Endodermal cell (in vitro differentiated cells): ENCODE results near the gene JARID2. TPM values are rescaled to one million over a fixed set of nuclear protein-coding genes. Genes with fewer than 3 reads are reported as not detected.

Experiments
- DNase-seq: peaks from one replicate; pipeline ENCODE4 v3.0.0-alpha.2; 2017
- H3K27ac ChIP-seq: 2 replicates; pipeline ENCODE4 v1.5.1; 2013; ENCODE audit warnings: mild to moderate bottlenecking, low read depth, low read length, moderate library complexity
- H3K27me3 ChIP-seq: 2 replicates; pipeline ENCODE4 v1.6.1; 2013; ENCODE audit warnings: mild to moderate bottlenecking, low read length, moderate library complexity; ENCODE audit not compliant: insufficient read depth, control insufficient read depth, poor library complexity, severe bottlenecking
- H3K36me3 ChIP-seq: 2 replicates; pipeline ENCODE4 v1.7.0; 2013; ENCODE audit warnings: mild to moderate bottlenecking, low read length, moderate library complexity; ENCODE audit not compliant: control insufficient read depth, insufficient read depth
- H3K4me1 ChIP-seq: one replicate; pipeline ENCODE4 v1.7.0; 2013; ENCODE audit warnings: low read length; ENCODE audit not compliant: control insufficient read depth, insufficient read depth
- H3K4me3 ChIP-seq: 2 replicates; pipeline ENCODE4 v1.5.1; 2013; ENCODE audit warnings: mild to moderate bottlenecking, low read length, moderate library complexity
- H3K9ac ChIP-seq: 2 replicates; pipeline ENCODE4 v1.6.1; 2013; ENCODE audit warnings: mild to moderate bottlenecking, low read length, moderate library complexity; ENCODE audit not compliant: poor library complexity, severe bottlenecking; ENCODE audit errors: extremely low read depth
- H3K9me3 ChIP-seq: 2 replicates; pipeline ENCODE4 v1.6.1; 2013; ENCODE audit warnings: mild to moderate bottlenecking, low read length, moderate library complexity; ENCODE audit not compliant: control insufficient read depth
- H3K27ac Mint-ChIP-seq: 2 replicates; pipeline ENCODE4 v1.8.0; 2020; ENCODE audit warnings: mixed read lengths
- H3K27me3 Mint-ChIP-seq: 2 replicates; pipeline ENCODE4 v1.8.0; 2021; ENCODE audit warnings: mild to moderate bottlenecking, mixed read lengths; ENCODE audit not compliant: insufficient read depth
- H3K36me3 Mint-ChIP-seq: 2 replicates; pipeline ENCODE4 v1.8.0; 2020; ENCODE audit warnings: low read depth, mixed read lengths
- H3K4me1 Mint-ChIP-seq: 2 replicates; pipeline ENCODE4 v1.8.0; 2020; ENCODE audit warnings: mixed read lengths
- H3K4me3 Mint-ChIP-seq: 2 replicates; pipeline ENCODE4 v1.8.0; 2020; ENCODE audit warnings: mild to moderate bottlenecking, moderate library complexity, mixed read lengths
- H3K9me3 Mint-ChIP-seq: 2 replicates; pipeline ENCODE4 v1.8.0; 2020; ENCODE audit warnings: mild to moderate bottlenecking, mixed read lengths
- CTCF ChIP-seq: fragments of 200-600 bp; sonication (generic); conservative IDR thresholded peaks from 2 replicates; pipeline ENCODE4 v1.5.0; 2021; ENCODE audit warnings: antibody characterized with exemption, mild to moderate bottlenecking
- whole genome bisulfite sequencing, 2 experiments: methylation state at CpG; one replicate each; pipeline versions ENCODE4 v1.1.5 to v1.1.7; 2013; ENCODE audit warnings: missing lambda C conversion rate in 2 of 2, mixed read lengths in 1 of 2; ENCODE audit not compliant: insufficient coverage in 1 of 2, insufficient read length in 1 of 2; 5-methylcytosine and 5-hydroxymethylcytosine counted together
- total RNA-seq, 2 donors: library from RNA; stranded (reverse); fragmentation: NEBNext Ultra II Directional in 1 of 2; extraction: Animal tissue kit (Norgen Biotek cat#: 25700) in 1 of 2; gene quantifications; 2 replicates in 1 of 2; 3 replicates in 1 of 2; pipeline ENCODE4 v1.2.1, GENCODE V29; 2021

JARID2 gene
- total RNA-seq, 2 donors from 2014 or later, result 42.5 to 77.0 TPM

GRCh38 chr6:15230827-15231226 lies 15.0 kb upstream of the JARID2 start:
- H3K27me3 Mint-ChIP-seq, result no peaks in the 10 kb centered on the region
- H3K4me1 Mint-ChIP-seq, result peaks cover 2% of the 10 kb centered on the region
- 87 to 96% methylated on average over 2 to 3 of the region's 3 CpGs for WGBS, 2 experiments
- Histone ChIP-seq H3K9me3 (no peaks in the 10 kb centered on the region), H3K4me3 (no peak overlapping the region), H3K9ac (no peak overlapping the region), H3K4me1 (no peaks in the 10 kb centered on the region), H3K36me3 (no peaks in the 10 kb centered on the region), H3K27me3 (no peaks in the 10 kb centered on the region), H3K27ac (no peak overlapping the region)
- no peak overlapping the region for H3K27ac Mint-ChIP-seq
- no peak for TF ChIP-seq CTCF
- H3K36me3 Mint-ChIP-seq, result no peaks in the 10 kb centered on the region
- H3K9me3 Mint-ChIP-seq, result no peaks in the 10 kb centered on the region
- no peak overlapping the region for H3K4me3 Mint-ChIP-seq
- no peak for DNase-seq

- Mint-ChIP-seq H3K36me3 (no peaks in the 10 kb centered on the region), H3K4me1 (no peaks in the 10 kb centered on the region), H3K9me3 (no peaks in the 10 kb centered on the region), H3K27ac (no peak overlapping the region), H3K27me3 (no peaks in the 10 kb centered on the region), H3K4me3 (no peak overlapping the region)
- no peak for DNase-seq
- Histone ChIP-seq H3K36me3 (no peaks in the 10 kb centered on the region), H3K9ac (no peak overlapping the region), H3K4me1 (no peaks in the 10 kb centered on the region), H3K27me3 (no peaks in the 10 kb centered on the region), H3K27ac (no peak overlapping the region), H3K4me3 (no peak overlapping the region), H3K9me3 (no peaks in the 10 kb centered on the region)
- no peak for TF ChIP-seq CTCF
- WGBS, 2 experiments, result 89 to 95% methylated on average over 6 to 7 of the region's 7 CpGs
Measured at GRCh38 chr6:15232836-15233510, 12.9 kb upstream of the JARID2 start.

GRCh38 chr6:15234068-15234758 lies 11.7 kb upstream of the JARID2 start:
- no peak for DNase-seq
- Mint-ChIP-seq H3K27me3 (no peaks in the 10 kb centered on the region), H3K27ac (no peak overlapping the region), H3K4me3 (no peak overlapping the region), H3K4me1 (peaks cover under 1% of the 10 kb centered on the region), H3K36me3 (no peaks in the 10 kb centered on the region), H3K9me3 (no peaks in the 10 kb centered on the region)
- Histone ChIP-seq H3K9ac (no peak overlapping the region), H3K4me3 (no peak overlapping the region), H3K27me3 (no peaks in the 10 kb centered on the region), H3K27ac (no peak overlapping the region), H3K36me3 (no peaks in the 10 kb centered on the region), H3K4me1 (no peaks in the 10 kb centered on the region), H3K9me3 (no peaks in the 10 kb centered on the region)
- no peak for TF ChIP-seq CTCF
- WGBS, 2 experiments, result 92 to 95% methylated on average over 2 of the region's 2 CpGs
